IPS DF 6.9 (cell line): ENCODE results near the gene COPS2.
"Not testable (repeated sequence)": the region's sequence is repeated elsewhere in the genome, so short reads cannot be mapped to it uniquely, and the experiment has no call there.

Experiments
- DNase-seq: peaks from one replicate; pipeline ENCODE4 v3.0.0-alpha.2; 2013; ENCODE audit warnings: low read depth, low spot score
- H3K27ac ChIP-seq: one replicate; pipeline ENCODE4 v1.5.1; 2013; ENCODE audit warnings: low read length, control low read depth
- H3K27me3 ChIP-seq: 2 replicates; pipeline ENCODE4 v1.6.1; 2013; ENCODE audit warnings: mild to moderate bottlenecking, low read length; ENCODE audit not compliant: control insufficient read depth, insufficient read depth
- H3K36me3 ChIP-seq: 2 replicates; pipeline ENCODE4 v1.6.1; 2013; ENCODE audit warnings: low read length; ENCODE audit not compliant: control insufficient read depth, insufficient read depth
- H3K4me1 ChIP-seq: 2 replicates; pipeline ENCODE4 v1.6.1; 2013; ENCODE audit warnings: low read length; ENCODE audit not compliant: control insufficient read depth, insufficient read depth
- H3K4me3 ChIP-seq: 2 replicates; pipeline ENCODE4 v1.5.1; 2013; ENCODE audit warnings: mild to moderate bottlenecking, low read length
- H3K9me3 ChIP-seq: 2 replicates; pipeline ENCODE4 v1.6.1; 2013; ENCODE audit warnings: low read length, inconsistent platforms; ENCODE audit not compliant: control insufficient read depth, insufficient read depth
- WGBS: extraction: QIAGEN DNeasy Blood & Tissue Kit; methylation state at CpG from one replicate; pipeline ENCODE4 v1.1.7; 2013; ENCODE audit warnings: mixed read lengths, missing lambda C conversion rate; ENCODE audit not compliant: insufficient read length, insufficient coverage; 5-methylcytosine and 5-hydroxymethylcytosine counted together

The COPS2 gene

DNA sequence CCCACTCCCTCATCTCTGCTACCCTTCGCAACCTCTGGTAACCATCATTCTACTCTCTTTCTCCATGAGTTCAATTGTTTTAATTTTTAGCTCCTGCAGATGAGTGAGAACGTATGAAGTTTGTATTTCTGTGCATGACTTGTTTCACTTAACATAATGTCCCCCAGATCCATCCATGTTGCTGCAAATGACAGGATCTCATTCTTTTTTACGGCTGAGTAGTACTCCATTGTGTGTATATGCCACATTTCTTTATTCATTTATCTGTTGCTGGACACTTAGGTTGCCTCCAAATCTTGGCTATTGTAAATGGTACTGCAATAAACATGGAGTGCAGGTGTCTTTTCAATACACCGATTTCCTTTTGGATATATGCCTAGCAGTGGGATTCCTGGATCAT lies 26.7 kb upstream of the COPS2 start:
- Histone ChIP-seq H3K4me3 (no peak overlapping the region), H3K36me3 (no peaks in the 10 kb centered on the region), H3K9me3 (no peaks in the 10 kb centered on the region), H3K4me1 (no peaks in the 10 kb centered on the region), H3K27me3 (no peaks in the 10 kb centered on the region), H3K27ac (no peak overlapping the region)
- no CpG with 5 or more reads among the region's 4 CpGs for WGBS
- DNase-seq, result no peak

GRCh38 chr15:49179433-49180190 lies 24.2 kb upstream of the COPS2 start:
- no peaks in the 10 kb centered on the region for H3K27me3 ChIP-seq
- no peaks in the 10 kb centered on the region for H3K4me1 ChIP-seq
- no CpG with 5 or more reads among the region's 1 CpG for WGBS
- H3K4me3 ChIP-seq, result no peak overlapping the region
- H3K9me3 ChIP-seq, result no peaks in the 10 kb centered on the region
- no peak overlapping the region for H3K27ac ChIP-seq
- no peaks in the 10 kb centered on the region for H3K36me3 ChIP-seq
- DNase-seq, result no peak

GRCh38 chr15:49178497-49178896 lies 23.1 kb upstream of the COPS2 start:
- DNase-seq, result no peak
- Histone ChIP-seq H3K27me3 (no peaks in the 10 kb centered on the region), H3K9me3 (no peaks in the 10 kb centered on the region), H3K4me3 (no peak overlapping the region), H3K4me1 (no peaks in the 10 kb centered on the region), H3K27ac (no peak overlapping the region), H3K36me3 (no peaks in the 10 kb centered on the region)
- no CpG with 5 or more reads among the region's 7 CpGs for WGBS

GRCh38 chr15:49175582-49176397 lies 20.4 kb upstream of the COPS2 start:
- not testable (repeated sequence) for DNase-seq
- WGBS, result no CpG with 5 or more reads among the region's 6 CpGs

GRCh38 chr15:49174902-49175301 lies 19.5 kb upstream of the COPS2 start:
- no peak for DNase-seq
- no peak overlapping the region for H3K27ac ChIP-seq
- no CpG with 5 or more reads among the region's 3 CpGs for WGBS

More at GRCh38 chr15:49175582-49176397, 20.4 kb upstream of the COPS2 start:
- not testable (repeated sequence) for H3K27me3 ChIP-seq, H3K36me3 ChIP-seq, H3K9me3 ChIP-seq, H3K4me1 ChIP-seq, H3K27ac ChIP-seq, H3K4me3 ChIP-seq

GRCh38 chr15:49171790-49172189 lies 16.4 kb upstream of the COPS2 start:
- no peak overlapping the region for H3K27ac ChIP-seq
- whole genome bisulfite sequencing, result no CpG with 5 or more reads among the region's 12 CpGs
- H3K4me3 ChIP-seq, result no peak overlapping the region
- no peaks in the 10 kb centered on the region; the same call in 1 of the 2 replicates for H3K4me1 ChIP-seq
- no peak for DNase-seq
- H3K27me3 ChIP-seq, result no peaks in the 10 kb centered on the region
- H3K36me3 ChIP-seq, result no peaks in the 10 kb centered on the region
- H3K9me3 ChIP-seq, result no peaks in the 10 kb centered on the region

More at GRCh38 chr15:49174902-49175301, 19.5 kb upstream of the COPS2 start:
- H3K27me3 ChIP-seq, result no peaks in the 10 kb centered on the region
- H3K9me3 ChIP-seq, result no peaks in the 10 kb centered on the region
- no peaks in the 10 kb centered on the region for H3K36me3 ChIP-seq
- no peak overlapping the region for H3K4me3 ChIP-seq
- no peaks in the 10 kb centered on the region; the same call in 1 of the 2 replicates for H3K4me1 ChIP-seq

GRCh38 chr15:49169880-49170597 lies 14.6 kb upstream of the COPS2 start, which contains the start of gene GALK2:
Gene GALK2, plus strand, starts transcription at chr15:49170247. Its CDS starts 76 bp downstream, at chr15:49170323.
- H3K9me3 ChIP-seq, result no peaks in the 10 kb centered on the region
- H3K27me3 ChIP-seq, result no peaks in the 10 kb centered on the region
- H3K4me3 ChIP-seq, result peak within 1 kb of the TSS; percentile 69; the same call in 1 of the 2 replicates
- WGBS, result no CpG with 5 or more reads among the region's 30 CpGs
- no peaks in the 10 kb centered on the region; the same call in 1 of the 2 replicates for H3K4me1 ChIP-seq
- DNase-seq, result peak; percentile 86
- no peaks in the 10 kb centered on the region for H3K36me3 ChIP-seq
- no peak within 1 kb of the TSS for H3K27ac ChIP-seq

GRCh38 chr15:49168016-49168415 lies 12.6 kb upstream of the COPS2 start:
- H3K4me3 ChIP-seq, result no peak overlapping the region
- WGBS, result no CpG with 5 or more reads among the region's 3 CpGs

DNA sequence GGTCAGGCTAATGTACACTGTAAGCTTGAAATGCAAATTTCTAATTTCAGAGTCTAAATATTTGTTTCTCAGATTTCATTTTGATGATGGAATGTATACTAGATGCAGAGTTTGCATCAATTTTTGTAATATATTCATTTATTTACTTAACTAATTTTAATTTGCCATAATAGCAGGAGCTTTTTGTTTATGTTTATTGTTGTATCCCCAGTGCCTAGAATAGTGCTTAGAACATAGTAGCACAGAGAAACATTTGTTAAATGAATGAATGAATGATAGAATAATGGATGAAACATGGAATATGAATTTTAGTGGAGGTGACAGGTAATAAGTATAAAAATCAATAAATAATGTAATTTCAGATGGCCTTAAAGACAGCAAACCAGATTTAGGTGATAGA lies 9.5 kb upstream of the COPS2 start:
- no peak for DNase-seq
- Histone ChIP-seq H3K27ac (no peak overlapping the region), H3K4me1 (no peaks in the 10 kb centered on the region), H3K27me3 (no peaks in the 10 kb centered on the region), H3K36me3 (no peaks in the 10 kb centered on the region), H3K9me3 (no peaks in the 10 kb centered on the region), H3K4me3 (no peak overlapping the region)

More at GRCh38 chr15:49168016-49168415, 12.6 kb upstream of the COPS2 start:
- no peaks in the 10 kb centered on the region; the same call in 1 of the 2 replicates for H3K4me1 ChIP-seq
- DNase-seq, result no peak
- H3K36me3 ChIP-seq, result no peaks in the 10 kb centered on the region
- H3K27ac ChIP-seq, result no peak overlapping the region
- H3K27me3 ChIP-seq, result no peaks in the 10 kb centered on the region
- H3K9me3 ChIP-seq, result no peaks in the 10 kb centered on the region

DNA sequence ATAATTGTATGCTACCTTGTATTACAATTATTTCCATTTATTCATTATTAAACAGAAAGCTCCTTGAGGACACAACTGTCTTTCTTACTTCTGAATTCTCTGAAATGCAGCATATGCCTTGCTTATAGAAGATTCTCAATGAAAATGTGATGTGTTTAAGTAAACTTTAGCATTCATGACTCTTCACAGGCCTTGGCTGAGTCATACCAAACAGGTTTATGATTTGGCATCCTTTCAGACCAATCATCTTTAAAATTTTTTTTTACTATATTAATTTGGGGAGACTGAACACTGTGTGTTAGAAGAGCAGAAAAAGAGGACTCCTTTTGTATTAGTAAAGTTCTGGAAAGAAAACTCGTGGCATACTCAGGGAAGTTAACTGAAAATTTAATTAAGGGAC lies 8.3 kb upstream of the COPS2 start:
- no peak overlapping the region for H3K4me3 ChIP-seq
- H3K36me3 ChIP-seq, result no peaks in the 10 kb centered on the region
- no peak for DNase-seq
- no peaks in the 10 kb centered on the region for H3K4me1 ChIP-seq
- no peaks in the 10 kb centered on the region for H3K9me3 ChIP-seq
- no peak overlapping the region for H3K27ac ChIP-seq
- H3K27me3 ChIP-seq, result no peaks in the 10 kb centered on the region
- WGBS, result no CpG with 5 or more reads among the region's 1 CpG
